Smooth muscle cell (in vitro differentiated cells): ENCODE results near the gene KSR1. TPM values are rescaled to one million over a fixed set of nuclear protein-coding genes. Genes with fewer than 3 reads are reported as not detected.

Source experiments
- DNase-seq: peaks from one replicate; lab custom pipeline; 2025; ENCODE audit not compliant: unreplicated experiment; lab: John Stamatoyannopoulos, UW
- H2AFZ ChIP-seq: fragments of 200-600 bp; sonication (generic); 2 replicates; pipeline ENCODE4 v1.6.0; 2016; ENCODE audit warnings: antibody characterized with exemption, low read depth, mild to moderate bottlenecking
- H3F3A ChIP-seq: fragments of 200-600 bp; sonication (generic); 2 replicates; pipeline ENCODE4 v1.6.0; 2017; ENCODE audit warnings: antibody characterized with exemption, low read depth
- H3K27ac ChIP-seq: fragments of 200-600 bp; sonication (generic); 2 replicates; pipeline ENCODE4 v1.5.1; 2016; ENCODE audit warnings: low read depth, mild to moderate bottlenecking
- H3K27me3 ChIP-seq: fragments of 200-600 bp; sonication (generic); 2 replicates; pipeline ENCODE4 v1.6.1; 2016; ENCODE audit warnings: low read depth, mild to moderate bottlenecking
- H3K36me3 ChIP-seq: fragments of 200-600 bp; sonication (generic); 2 replicates; pipeline ENCODE4 v1.5.1; 2016; ENCODE audit warnings: low read depth
- H3K4me1 ChIP-seq: fragments of 200-600 bp; sonication (generic); 2 replicates; pipeline ENCODE4 v1.5.1; 2016; ENCODE audit warnings: low read depth
- H3K4me2 ChIP-seq: fragments of 200-600 bp; sonication (generic); 2 replicates; pipeline ENCODE4 v1.6.0; 2016; ENCODE audit warnings: mild to moderate bottlenecking
- H3K4me3 ChIP-seq: fragments of 200-600 bp; sonication (generic); 2 replicates; pipeline ENCODE4 v1.5.1; 2016; ENCODE audit warnings: mild to moderate bottlenecking
- H3K79me2 ChIP-seq: fragments of 200-600 bp; sonication (generic); 2 replicates; pipeline ENCODE4 v1.6.0; 2016; ENCODE audit warnings: low read depth, mild to moderate bottlenecking
- H3K9ac ChIP-seq: fragments of 200-600 bp; sonication (generic); 2 replicates; pipeline ENCODE4 v1.6.0; 2016; ENCODE audit warnings: low read depth
- H3K9me3 ChIP-seq: fragments of 200-600 bp; sonication (generic); replicated peaks from 2 replicates; pipeline ENCODE4 v1.5.1; 2016; ENCODE audit warnings: low read depth
- H4K20me1 ChIP-seq: fragments of 200-600 bp; sonication (generic); 2 replicates; pipeline ENCODE4 v1.6.0; 2016; ENCODE audit warnings: low read depth
- WGBS: methylation state at CpG from one replicate; pipeline ENCODE4 v1.1.7; 2016; ENCODE audit warnings: low lambda C conversion rate; 5-methylcytosine and 5-hydroxymethylcytosine counted together
- polyA plus RNA-seq: library from polyadenylated mRNA; unstranded; fragments of >200 nt; fragmentation: Nextera tagmentation; extraction: Ambion mirVana; gene quantifications from 2 replicates; pipeline ENCODE4 v1.2.1, GENCODE V29; 2016
- total RNA-seq: library from RNA; depleted of rRNA; stranded (reverse); fragments of >200 nt; gene quantifications from 2 replicates; pipeline ENCODE4 v1.2.3, GENCODE V29; 2014
- TF ChIP-seq, protein P1 (sequence below): fragments of 200-600 bp; sonication (generic); IDR thresholded peaks from 2 replicates; pipeline ENCODE4 v1.5.1; 2017; ENCODE audit warnings: borderline replicate concordance, mild to moderate bottlenecking, antibody characterized with exemption; ENCODE audit not compliant: insufficient read depth, poor library complexity, severe bottlenecking

Gene KSR1
- total and polyA plus RNA-seq, 2 experiments from 2014 or later, result 40.4 to 65.1 TPM

- no peaks in the 10 kb centered on the region for H3K36me3 ChIP-seq
- no peaks in the 10 kb centered on the region for H4K20me1 ChIP-seq
- H3K79me2 ChIP-seq, result no peaks in the 10 kb centered on the region
- 76% methylated on average over 6 of the region's 6 CpGs for WGBS
- H3K9me3 ChIP-seq, result no peaks in the 10 kb centered on the region
- H3K9ac ChIP-seq, result no peak overlapping the region
- H3K27ac ChIP-seq, result no peak overlapping the region
- no peaks in the 10 kb centered on the region for H3K4me1 ChIP-seq
- TF ChIP-seq, protein P1, sequence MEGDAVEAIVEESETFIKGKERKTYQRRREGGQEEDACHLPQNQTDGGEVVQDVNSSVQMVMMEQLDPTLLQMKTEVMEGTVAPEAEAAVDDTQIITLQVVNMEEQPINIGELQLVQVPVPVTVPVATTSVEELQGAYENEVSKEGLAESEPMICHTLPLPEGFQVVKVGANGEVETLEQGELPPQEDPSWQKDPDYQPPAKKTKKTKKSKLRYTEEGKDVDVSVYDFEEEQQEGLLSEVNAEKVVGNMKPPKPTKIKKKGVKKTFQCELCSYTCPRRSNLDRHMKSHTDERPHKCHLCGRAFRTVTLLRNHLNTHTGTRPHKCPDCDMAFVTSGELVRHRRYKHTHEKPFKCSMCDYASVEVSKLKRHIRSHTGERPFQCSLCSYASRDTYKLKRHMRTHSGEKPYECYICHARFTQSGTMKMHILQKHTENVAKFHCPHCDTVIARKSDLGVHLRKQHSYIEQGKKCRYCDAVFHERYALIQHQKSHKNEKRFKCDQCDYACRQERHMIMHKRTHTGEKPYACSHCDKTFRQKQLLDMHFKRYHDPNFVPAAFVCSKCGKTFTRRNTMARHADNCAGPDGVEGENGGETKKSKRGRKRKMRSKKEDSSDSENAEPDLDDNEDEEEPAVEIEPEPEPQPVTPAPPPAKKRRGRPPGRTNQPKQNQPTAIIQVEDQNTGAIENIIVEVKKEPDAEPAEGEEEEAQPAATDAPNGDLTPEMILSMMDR, result no peak
- H3F3A ChIP-seq, result no peaks in the 10 kb centered on the region
- H2AFZ ChIP-seq, result no peak overlapping the region
- H3K4me2 ChIP-seq, result no peak overlapping the region
- no peaks in the 10 kb centered on the region for H3K27me3 ChIP-seq
- H3K4me3 ChIP-seq, result no peak overlapping the region
- no peak for DNase-seq
These were observed 41.0 kb upstream of the KSR1 start for GRCh38 chr17:27415120-27415795.

- no peak overlapping the region for H3K27ac ChIP-seq
- H3K9me3 ChIP-seq, result no peaks in the 10 kb centered on the region
- 94% methylated on average over 13 of the region's 13 CpGs for WGBS
- H3K4me1 ChIP-seq, result no peaks in the 10 kb centered on the region
- H3K36me3 ChIP-seq, result no peaks in the 10 kb centered on the region
- DNase-seq, result no peak
- no peaks in the 10 kb centered on the region for H3K27me3 ChIP-seq
- no peak overlapping the region for H3K4me2 ChIP-seq
- H3K79me2 ChIP-seq, result no peaks in the 10 kb centered on the region
- H3K9ac ChIP-seq, result no peak overlapping the region
- H3K4me3 ChIP-seq, result no peak overlapping the region
- no peak overlapping the region for H2AFZ ChIP-seq
- no peaks in the 10 kb centered on the region for H4K20me1 ChIP-seq
- TF ChIP-seq, protein P1, result no peak
- no peaks in the 10 kb centered on the region for H3F3A ChIP-seq
These were observed 38.5 kb upstream of the KSR1 start for GRCh38 chr17:27417596-27418365.

DNA sequence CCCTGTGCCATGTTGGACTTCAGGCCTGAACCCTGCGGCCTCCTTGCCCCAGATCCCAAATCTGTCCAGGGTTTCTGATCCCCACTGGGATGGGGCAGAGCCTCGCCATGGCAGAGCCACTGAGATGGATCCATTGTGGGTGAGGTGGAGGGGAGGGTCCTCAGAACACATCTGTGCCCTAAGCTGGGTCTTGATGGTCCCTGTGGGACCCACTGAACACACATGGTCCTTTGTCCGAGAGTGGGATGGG lies 38.0 kb upstream of the KSR1 start:
- Histone ChIP-seq H3F3A (no peaks in the 10 kb centered on the region), H3K4me3 (no peak overlapping the region), H3K9me3 (no peaks in the 10 kb centered on the region), H3K9ac (no peak overlapping the region), H4K20me1 (no peaks in the 10 kb centered on the region), H3K27ac (no peak overlapping the region), H3K36me3 (no peaks in the 10 kb centered on the region), H3K79me2 (no peaks in the 10 kb centered on the region), H3K4me2 (no peak overlapping the region), H2AFZ (no peak overlapping the region), H3K27me3 (no peaks in the 10 kb centered on the region), H3K4me1 (no peaks in the 10 kb centered on the region)
- WGBS, result 97% methylated on average over 3 of the region's 3 CpGs
- TF ChIP-seq, protein P1, result no peak
- DNase-seq, result no peak

DNA sequence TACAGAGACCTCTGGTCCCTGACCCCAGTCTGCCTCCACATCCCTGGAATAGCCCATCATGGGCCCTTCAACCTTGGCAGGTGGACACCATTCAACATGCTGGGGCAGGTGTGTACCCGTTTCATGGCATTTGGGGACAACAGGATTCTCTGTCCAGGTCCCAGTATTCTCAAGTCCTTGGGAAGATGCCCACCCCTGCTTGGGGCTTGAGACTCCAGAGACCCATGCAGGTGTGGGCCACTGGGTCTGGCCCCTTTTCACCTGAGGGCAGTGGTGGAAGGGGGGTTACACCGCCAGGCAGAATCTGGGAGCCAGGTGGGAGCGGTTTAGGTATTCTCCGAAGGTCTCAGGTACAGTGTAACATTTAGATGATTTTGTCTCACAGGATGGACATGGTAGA lies 37.1 kb upstream of the KSR1 start:
- H3K36me3 ChIP-seq, result no peaks in the 10 kb centered on the region
- no peaks in the 10 kb centered on the region for H3K79me2 ChIP-seq
- H3K4me1 ChIP-seq, result no peaks in the 10 kb centered on the region
- H3K27ac ChIP-seq, result no peak overlapping the region
- 88% methylated on average over 4 of the region's 4 CpGs for WGBS
- no peak for DNase-seq
- no peak overlapping the region for H3K4me2 ChIP-seq
- no peak overlapping the region for H3K9ac ChIP-seq
- no peaks in the 10 kb centered on the region for H4K20me1 ChIP-seq
- H3K27me3 ChIP-seq, result no peaks in the 10 kb centered on the region
- H3K9me3 ChIP-seq, result no peaks in the 10 kb centered on the region
- H3F3A ChIP-seq, result no peaks in the 10 kb centered on the region
- H3K4me3 ChIP-seq, result no peak overlapping the region
- TF ChIP-seq, protein P1, result no peak
- no peak overlapping the region for H2AFZ ChIP-seq
